GM19463 (cell line): Measurements from ENCODE around the gene S100A7.

ENCODE experiments used
- ATAC-seq: cut with Tn5 transposase; IDR thresholded peaks from one replicate; pipeline ENCODE4 v1.9.1; 2021; ENCODE audit warnings: mild to moderate bottlenecking, moderate library complexity; ENCODE audit not compliant: unreplicated experiment

The S100A7 gene

DNA sequence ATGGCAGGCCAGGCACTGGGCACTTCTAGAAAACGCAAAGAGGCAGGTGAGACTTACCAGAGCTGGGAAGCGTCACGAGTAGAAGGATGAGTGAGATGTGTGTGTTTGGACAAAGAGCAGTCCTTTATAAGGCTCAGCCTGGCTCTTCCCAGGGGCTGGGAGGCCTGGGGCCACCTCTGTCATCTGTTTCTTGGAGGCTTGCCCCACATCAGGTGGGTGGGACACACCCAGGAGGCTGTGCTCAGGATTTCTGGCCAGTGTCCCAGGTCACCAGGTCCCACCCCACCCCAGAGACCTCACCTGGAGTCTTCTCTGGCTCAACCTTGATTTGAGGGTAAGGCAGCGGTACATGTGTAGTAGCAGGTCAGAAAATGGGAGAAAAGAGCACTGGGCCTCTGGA lies at the start of gene S100A7:
Gene S100A7 (minus strand): TSS at position 101 of the 400 bp plus-strand sequence. CDS start 1,638 bp downstream, outside the sequence.
- ATAC-seq: no peak

DNA sequence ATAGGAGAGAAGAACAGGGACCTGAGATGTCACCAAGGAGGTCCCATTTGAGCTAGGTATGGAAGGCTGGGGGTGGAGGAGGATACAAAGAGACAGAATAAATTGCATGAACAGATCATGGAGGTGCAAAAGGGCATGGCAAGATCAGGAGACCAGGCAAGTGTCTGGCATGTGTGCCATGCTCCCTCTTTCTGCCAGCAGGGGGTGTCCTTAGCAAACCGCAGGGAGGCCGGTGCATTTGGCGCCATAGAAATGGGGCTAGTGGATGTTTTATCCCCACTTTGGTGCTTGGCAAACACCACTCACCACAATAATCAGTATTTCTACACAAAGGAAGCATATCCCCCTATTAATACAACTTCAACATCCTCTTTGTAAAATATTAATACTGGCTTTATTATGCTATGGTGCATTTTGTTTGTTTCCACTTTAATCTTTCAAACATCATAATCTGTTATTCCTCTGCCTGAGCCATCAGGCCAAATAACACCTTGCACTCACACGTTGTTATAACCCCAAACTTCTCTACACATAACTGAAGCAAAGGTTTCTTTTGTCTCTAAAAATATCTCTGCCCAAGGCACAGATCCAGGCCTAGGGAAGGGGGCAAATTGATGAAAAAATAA lies 49.4 kb upstream of the S100A7 start:
- ATAC-seq: no peak

DNA sequence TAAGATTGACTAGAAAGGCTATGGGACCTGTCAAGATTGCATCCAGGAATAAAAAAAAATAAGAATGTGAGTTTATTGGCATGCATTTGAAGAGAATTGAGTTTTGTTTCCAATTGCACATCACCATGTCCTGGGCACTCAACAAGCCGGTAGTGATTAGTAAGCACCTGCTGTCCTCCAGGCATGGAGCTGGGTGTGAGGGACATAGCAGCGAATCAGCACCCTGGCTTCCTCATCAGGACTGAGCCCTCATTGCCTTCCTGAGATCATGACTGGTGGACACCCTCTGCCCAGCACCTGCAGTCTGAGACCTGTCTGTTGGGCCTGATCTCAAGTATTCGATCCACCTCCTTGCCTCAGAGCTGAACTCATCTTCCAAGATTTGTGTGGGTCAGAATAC lies 48.6 kb upstream of the S100A7 start:
- no peak for ATAC-seq

DNA sequence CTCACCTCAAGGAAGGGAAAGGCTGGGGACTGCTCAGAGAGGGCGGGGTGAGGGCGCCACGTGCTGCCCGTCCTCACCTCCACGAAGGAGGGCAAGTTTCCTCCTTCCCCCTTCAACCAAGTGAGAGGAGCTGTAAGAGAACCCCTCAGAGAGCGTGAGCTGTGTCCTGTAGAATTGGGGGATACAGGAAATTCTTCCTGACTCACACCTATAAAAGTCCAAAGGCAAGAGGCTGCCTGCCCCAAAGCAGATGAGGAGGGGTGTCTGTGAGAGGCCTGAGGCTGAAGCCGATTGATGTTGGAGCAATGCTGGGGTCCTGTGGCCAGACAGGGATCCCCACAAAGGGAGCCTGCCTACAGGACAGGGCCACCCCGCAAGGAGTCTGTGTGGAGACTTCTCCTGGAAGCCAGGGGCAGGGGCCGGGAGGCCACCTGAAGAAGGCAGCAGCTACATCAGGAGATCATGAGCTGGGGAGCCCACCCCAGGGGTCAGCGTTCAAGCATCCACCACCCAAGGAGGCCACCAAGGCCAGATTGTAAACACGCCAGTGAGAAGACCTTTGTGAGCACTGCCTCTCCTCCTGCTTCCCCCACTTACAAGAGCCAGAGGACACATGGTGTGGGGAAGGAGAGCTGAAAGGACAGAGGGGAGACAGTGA lies 47.6 kb upstream of the S100A7 start:
- ATAC-seq: no peak

DNA sequence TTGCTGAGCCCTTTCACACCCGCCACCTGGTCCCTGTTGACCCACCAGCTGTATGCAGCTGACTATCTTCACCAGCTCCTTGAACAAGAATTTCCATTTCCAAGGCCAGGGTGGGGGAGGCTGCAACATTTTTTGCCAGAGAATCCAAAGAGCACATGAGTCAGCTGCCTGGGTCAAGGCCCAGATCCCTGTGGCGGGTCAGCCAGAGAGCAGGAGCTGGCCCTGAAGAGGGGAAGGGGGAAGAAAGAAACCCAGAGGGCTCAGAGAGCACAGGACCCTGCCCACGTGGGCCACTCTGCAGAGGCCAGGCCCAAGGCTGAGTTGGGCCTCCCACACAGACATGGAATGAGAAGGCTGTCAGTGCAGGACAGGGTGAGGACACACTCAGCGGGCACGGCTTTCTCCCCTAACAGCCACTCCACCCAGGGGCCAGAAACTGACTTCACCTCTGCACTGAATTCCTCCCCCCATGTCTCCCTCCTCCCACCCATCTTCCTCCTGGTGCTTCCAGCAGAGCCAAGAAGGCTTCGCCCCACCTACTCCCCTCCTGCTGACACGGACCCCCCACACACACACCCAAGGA lies 46.5 kb upstream of the S100A7 start:
- no peak for ATAC-seq

DNA sequence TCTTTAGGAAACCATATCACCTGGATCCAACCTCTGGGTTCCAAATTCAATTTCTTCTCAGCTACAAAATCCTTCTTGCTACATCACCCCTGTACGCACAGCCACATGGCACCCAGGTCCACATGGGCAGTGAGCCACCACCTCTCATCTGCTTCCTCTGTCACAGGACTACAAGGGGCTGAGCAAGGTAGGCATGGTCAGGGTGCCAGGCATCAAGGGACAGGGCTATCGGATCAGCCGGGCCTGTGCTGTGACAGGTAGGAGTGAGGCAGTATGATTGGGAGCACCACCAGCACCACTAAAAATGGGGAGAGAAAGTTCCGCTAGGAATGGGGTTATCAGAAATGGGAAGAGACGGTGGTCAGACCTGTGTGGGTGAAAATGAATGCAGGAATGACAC lies 45.9 kb upstream of the S100A7 start:
- ATAC-seq: no peak

DNA sequence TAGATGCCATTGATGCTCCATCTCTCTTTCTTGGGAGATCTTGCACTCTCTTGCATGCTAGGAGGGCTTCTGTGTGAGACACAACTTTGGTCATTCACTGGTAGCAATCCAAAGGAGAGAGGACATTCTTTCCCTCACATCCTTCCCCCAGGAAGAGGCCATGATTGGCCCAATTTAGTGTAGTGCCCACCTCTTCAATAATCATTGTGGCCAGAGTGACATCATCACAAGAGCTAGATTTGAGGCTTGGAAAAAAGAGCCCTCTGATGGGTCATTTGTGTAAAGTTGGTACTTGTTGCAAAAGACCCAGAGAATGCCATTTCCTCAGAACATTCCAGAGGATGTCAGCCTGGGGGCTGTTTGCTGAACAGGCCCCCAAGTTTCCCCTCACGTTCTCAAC lies 45.1 kb upstream of the S100A7 start:
- ATAC-seq: no peak

DNA sequence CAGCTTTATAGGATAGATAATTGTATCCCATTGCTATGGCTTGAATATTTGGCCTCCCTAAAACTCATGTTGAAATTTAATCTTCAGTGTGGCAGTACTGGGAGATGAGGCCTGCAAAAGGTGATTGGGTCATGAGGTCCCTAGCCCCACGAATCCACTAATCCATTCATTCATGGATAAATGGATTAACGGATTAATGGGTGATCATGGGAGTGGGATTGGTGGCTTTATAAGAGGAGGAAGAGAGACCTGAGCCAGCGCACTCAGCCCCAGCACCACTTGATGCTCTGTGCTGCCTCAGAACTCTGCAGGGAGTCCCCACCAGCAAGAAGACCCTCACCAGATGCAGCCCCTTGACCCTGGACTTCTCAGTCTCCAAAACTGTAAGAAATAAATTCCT lies 43.3 kb upstream of the S100A7 start:
- ATAC-seq: no peak

DNA sequence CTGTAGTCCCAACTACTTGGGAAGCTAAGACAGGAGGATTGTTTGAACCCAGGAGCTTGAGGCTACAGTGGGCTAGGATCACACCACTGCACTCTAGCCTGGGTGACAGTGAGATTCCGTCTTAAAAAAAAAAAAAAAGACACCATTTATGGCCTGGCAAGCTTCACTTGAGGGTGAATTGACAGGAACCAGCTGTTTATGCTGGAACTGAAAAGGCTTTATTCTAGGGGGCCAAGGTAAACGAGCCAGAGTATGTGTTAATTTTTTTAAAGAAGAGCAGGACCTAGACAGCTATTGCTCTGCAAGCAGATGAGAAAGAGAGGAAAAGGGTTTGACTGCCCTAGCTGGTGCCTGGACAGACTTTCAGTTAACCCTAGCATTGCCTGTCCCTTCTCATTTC lies 38.3 kb upstream of the S100A7 start:
- no peak for ATAC-seq

DNA sequence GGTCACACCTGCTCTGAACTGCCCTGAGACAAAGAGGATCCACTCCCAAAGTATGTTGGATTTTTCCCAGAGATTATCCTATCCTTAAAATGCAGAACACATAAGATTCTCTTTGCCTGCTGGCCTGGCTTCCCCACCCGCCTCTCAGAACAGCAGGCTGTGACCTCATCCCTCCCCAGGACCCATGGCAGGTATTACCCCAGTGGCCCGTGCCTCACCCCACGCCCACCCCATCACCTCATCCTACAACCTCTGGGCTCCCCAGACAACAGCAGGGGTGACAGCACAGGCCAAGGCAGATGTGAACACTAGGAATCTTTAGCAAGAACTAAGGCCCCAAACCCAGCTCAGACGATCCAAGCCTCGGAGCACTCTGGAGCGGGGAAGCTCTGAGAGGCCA lies 35.1 kb upstream of the S100A7 start:
- ATAC-seq: no peak

DNA sequence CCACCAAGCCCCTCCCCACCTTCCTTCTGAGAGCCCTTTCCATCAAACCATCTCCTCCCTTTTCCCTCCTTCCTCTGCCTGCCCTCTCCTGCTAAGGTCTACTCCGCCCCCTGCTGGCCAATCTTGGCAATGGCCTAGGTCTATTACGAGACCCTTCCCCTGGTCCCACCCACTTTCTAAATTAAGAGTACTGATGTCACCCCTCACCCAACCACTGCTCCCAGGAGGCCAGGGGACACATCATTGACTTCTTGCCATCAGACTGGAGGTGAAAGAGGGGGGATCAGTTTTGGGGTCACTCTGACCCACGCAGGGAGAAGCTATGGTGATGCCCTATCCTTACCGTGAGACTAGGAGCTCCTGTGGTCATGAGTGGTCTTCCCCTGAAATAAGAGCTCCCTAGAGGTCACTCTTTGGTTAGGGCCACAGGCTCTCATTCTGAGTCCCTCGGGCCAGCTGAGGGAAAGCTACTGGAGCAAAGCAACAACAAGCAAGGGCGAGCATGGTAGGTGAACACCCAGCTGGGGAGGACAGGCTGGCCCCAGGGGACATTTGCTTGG lies 34.6 kb upstream of the S100A7 start:
- no peak for ATAC-seq

DNA sequence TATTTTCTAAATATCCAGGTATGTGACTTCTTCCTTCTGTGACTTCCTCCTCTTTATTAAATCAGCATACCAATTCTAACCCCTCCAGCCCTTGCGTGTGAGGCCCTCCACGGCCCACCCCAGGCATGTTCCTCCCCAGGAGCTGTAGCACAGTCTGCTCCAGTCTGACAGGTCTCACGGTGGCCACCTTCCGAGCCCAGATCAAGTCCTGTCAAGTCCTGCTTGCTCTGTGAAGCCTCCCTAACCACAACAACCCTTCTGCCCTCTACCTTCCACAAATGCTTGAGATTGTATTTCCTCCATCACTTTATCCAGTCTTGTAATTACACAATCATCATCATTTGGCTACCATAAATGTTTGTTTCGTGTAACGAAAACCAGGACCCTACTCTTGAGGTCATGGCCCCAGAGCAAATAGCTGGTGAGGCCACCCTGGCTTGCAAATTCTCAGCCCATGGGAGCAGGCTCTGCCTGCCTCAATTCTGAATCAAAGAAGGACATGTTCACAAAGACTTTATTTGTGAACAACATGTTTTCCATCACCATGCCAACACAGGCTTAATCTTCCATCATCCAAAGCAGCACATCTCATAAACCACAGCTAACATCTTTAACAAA lies 33.0 kb upstream of the S100A7 start:
- ATAC-seq: no peak

DNA sequence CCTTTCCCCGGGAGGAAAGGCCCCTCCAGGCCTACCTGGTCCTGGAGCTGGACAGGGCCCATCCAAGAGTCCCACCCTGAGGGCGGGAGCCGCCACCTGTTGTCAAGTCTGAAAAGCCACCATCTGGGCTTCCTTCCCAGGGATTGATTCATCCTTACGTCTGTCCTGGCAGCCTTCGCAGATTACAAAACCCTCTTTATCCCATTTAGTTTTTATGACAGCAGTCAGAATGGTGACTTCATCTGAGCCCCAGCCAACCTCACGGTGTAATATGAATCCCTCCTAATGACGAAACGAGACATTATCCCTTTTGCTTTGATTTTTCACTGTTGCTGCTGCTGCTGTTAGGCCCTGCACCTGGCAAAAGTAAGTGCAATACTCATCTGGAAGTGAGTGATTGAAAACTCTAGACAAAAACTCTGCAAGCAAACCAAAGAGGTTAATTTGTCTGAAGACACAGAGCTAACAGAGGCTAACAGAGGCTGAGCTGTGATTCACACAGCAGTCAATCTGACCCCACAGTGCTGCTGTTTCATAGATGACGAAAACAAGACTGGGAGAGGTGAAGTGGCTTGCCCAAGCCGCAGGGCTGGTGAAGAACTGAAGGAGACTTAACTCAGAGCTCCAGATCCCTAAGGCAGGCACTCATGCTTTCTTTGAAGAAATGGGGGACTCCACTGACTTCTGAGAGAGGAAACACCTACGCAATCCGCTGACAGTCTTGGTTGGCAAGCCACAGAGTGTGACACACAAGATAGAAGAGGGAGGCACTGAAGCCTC lies 30.0 kb upstream of the S100A7 start:
- no peak for ATAC-seq

DNA sequence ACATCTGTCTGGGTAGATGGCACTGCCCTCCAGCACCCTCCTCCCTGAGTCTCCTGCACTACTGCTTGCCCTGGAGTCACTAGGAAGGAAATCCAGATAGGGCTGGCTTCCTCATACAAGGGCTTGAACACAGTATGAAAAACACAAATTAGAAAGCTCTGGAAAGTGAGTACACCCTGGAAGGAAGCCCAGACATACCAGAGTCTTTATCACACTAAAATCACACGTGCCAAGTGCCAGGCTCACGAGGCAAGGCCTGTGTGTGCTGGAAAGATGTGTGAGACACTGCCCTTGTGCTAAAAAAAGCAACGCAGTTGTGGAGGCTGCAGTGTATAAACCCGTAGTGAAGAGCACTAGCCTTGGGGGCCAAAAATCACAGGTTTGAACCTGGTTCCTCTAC lies 28.3 kb upstream of the S100A7 start:
- no peak for ATAC-seq

DNA sequence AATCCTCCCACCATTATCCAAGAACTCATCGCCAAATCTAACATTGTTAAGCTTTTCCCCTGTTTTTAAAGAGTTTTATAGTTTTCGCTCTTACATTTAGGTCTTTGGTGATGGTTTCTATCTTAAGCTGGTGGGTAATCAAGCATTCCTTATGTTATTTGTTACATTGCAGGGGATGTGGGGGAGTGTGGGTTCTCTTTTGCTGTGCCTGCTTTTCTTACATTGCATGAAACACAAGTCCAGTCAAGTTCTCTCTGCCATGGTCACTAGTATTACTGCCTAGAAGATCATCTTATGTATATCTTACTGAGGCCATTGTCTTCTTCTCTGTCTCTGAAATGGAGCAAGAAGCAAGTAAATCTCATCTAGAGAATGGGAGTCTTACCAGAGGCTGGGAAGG lies 27.3 kb upstream of the S100A7 start:
- ATAC-seq: no peak

DNA sequence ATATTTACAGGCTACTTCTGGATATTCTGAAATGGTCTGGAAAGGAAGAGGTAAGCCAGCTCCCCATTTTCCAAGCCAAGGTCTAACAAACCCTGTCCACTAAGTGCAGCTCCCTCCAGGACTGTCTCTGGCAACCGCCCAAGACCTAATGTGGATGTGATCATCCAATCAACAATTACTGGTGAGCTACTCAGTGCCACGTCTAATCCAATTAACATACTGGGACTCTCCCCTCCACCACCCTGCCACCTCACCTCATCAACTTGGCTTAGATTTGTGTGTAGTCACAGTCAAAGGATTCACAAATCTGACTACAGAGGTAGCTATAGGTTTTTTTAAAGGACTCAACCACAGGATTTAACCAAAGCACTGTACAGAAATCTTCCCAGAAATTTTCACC lies 25.4 kb upstream of the S100A7 start:
- ATAC-seq: no peak

DNA sequence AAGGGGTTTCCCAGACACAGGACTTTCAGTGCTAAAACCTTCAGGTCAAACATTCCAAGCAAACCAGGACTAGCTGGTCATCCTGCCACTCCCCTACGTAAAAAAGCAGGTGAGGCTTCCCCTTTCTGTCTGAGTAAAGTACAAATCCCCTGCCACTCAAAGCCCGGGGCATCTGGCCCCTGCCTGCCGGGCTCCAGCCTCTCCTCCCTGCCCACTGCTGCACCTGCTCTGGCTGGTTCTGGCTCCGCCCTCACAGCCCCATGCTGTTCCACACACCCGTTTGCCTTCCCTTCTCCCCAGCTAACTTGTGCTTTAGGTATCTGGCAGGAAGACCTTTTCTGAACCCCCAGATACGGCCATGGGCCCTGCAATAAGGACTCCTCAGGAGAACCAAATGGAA lies 23.3 kb upstream of the S100A7 start:
- no peak for ATAC-seq

DNA sequence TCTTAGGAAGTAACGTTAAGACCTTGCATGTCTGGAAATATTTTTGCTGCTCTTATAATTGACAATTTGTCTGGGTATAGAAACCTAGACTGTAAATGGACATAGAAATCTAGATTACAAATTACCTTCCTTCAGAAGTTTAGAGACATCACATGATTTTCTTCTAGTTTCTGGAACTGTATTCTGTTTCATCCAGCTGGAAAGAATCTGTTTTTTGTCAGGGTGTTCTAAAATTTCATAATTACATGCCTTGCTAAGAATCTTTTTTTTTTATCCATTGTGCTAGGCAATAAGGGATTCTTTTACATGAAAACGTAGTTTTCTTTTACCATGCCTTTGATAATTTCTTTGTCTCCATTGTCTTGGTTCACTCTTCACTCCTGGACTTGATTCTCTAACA lies 20.7 kb upstream of the S100A7 start:
- ATAC-seq: no peak

DNA sequence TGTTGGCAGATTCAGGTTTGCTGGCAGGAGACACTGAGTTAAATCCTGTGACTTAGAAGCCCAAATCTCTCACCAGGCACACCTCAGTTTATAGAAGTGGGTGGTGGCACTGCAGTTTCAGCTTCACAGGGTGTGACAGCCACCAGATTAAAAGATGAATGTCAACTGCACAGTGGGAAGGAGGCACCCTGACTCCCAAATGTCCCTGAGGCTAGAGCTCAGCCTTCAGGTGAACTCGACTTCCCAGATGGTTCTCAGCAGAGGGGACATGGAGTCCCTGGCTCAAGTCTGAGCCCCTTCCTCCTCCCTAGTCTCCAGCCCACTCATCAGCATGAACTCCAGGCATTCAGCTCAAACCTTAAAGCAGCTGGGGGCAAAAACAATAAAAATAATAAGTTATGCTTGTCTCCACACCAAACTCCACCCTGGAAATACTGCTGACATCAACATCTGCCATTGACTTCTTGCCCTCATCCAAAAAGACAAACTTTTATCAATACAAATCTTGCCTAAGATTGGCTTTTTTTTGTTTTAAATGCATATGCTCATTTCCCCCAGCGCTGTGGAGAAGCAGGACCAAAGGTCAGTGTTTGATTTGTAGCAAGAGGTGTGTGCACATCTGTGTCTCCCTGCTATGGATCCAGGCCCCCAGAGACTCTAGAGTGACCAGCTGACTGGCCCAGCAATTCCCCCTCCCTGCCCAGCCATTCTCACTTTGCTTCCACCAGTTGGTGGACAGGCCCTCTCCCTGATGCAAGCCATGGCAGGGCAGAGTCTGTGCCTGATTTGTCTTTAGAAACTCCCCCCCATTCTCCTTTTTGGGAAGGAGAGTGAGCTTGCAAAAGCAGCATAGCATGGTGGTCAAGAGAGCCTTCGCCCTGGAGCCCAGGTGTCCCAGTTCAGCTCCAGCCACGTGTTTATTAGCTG lies 18.5 kb upstream of the S100A7 start:
- no peak for ATAC-seq
